Activated CD8-positive, alpha-beta memory T cell treated with anti-CD3 and anti-CD28 coated beads, Interleukin-2, amount 10 ng/mL, durations not matched to agents 7 days and 5 days (primary cell): ENCODE data around the gene TMEM134. TPM values are rescaled to one million over a fixed set of nuclear protein-coding genes. Genes with fewer than 3 reads are reported as not detected.

Experiments
- ATAC-seq: fragments of 150-1000 bp; cut with Tn5 transposase; one replicate; pipeline ENCODE4 v1.10.0; 2021; ENCODE audit warnings: moderate library complexity
- CTCF ChIA-PET: fragments of 350-600 bp; sonication (Branson Sonifier 250); formaldehyde crosslinking; loops from one replicate; lab custom pipeline; 2021; ENCODE audit warnings: antibody characterized with exemption; lab: Charles Lee
- DNase-seq: peaks from one replicate; pipeline ENCODE4 v3.0.0-alpha.2; 2020
- H3K27ac Mint-ChIP-seq: one replicate; pipeline ENCODE4 v1.8.0; 2021; ENCODE audit warnings: mild to moderate bottlenecking, mixed read lengths
- H3K27me3 Mint-ChIP-seq: one replicate; pipeline ENCODE4 v1.8.0; 2021; ENCODE audit warnings: mixed read lengths
- H3K36me3 Mint-ChIP-seq: one replicate; pipeline ENCODE4 v1.8.0; 2021; ENCODE audit warnings: mild to moderate bottlenecking, mixed read lengths
- H3K4me1 Mint-ChIP-seq: one replicate; pipeline ENCODE4 v1.8.0; 2021; ENCODE audit warnings: mixed read lengths
- H3K4me3 Mint-ChIP-seq: one replicate; pipeline ENCODE4 v1.8.0; 2021; ENCODE audit warnings: mild to moderate bottlenecking, moderate library complexity, mixed read lengths
- H3K9me3 Mint-ChIP-seq: one replicate; pipeline ENCODE4 v1.8.0; 2022; ENCODE audit warnings: low read depth, mixed read lengths
- total RNA-seq, 2 experiments: library from RNA; stranded (reverse); gene quantifications; one replicate each; pipeline ENCODE4 v1.2.3, GENCODE V29; 2021

TMEM134 gene
- total RNA-seq, 2 experiments from 2014 or later, result 32.8 to 41.9 TPM

DNA sequence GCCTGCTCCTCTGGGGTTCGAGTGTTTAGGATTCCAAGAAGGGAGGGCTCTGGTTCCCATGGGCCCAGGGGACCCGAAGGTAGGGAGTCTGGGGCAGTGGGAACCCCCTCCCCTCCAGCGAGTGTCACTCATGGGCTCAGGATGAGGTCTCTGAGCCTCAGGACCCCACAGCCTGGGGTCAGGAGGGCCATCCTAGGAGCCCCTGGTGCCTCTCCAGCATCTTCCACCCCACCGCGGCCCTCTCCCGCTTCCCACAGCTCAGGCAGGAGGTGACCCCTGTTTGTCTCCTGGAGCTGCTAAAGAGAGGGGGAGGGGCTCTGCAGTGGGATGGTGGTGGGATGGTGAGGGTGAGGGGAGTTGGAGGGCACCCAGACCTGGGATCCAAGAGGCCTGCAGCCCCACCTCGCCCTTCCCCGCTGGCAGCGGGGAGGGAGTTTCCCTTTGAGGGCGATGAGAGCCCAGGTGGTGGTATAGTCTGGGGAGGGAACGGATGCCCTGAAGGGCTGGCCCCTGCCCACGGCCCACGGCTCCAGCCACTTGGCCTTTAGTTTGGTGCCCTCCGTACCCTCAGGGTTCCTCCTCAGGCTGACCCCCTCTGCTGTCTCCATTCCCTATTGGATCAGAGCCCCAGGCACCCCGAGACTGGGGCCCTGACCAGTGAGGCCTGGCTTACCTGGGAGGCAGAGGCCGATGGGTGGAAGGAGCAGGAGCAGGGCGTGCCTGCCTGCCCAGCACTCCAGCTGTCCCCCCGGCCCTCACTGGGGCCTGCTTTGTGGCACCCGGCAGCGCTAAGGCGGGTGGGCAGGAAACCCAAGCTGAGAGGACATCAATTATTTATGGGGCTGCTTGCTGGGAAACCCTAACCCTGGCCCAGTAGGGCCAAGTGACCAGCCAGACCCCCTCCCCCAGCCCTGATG, 15.0 kb downstream of the TMEM134 start:
- ATAC-seq (no peak), DNase-seq (no peak)
- no peak overlapping the region for H3K4me3 Mint-ChIP-seq
- peaks cover 8% of the 10 kb centered on the region for H3K4me1 Mint-ChIP-seq
- no peaks in the 10 kb centered on the region for H3K36me3 Mint-ChIP-seq
- CTCF ChIA-PET, result no interaction called here
- H3K27ac Mint-ChIP-seq, result no peak overlapping the region
- peaks cover 2% of the 10 kb centered on the region for H3K27me3 Mint-ChIP-seq
- H3K9me3 Mint-ChIP-seq, result no peaks in the 10 kb centered on the region

DNA sequence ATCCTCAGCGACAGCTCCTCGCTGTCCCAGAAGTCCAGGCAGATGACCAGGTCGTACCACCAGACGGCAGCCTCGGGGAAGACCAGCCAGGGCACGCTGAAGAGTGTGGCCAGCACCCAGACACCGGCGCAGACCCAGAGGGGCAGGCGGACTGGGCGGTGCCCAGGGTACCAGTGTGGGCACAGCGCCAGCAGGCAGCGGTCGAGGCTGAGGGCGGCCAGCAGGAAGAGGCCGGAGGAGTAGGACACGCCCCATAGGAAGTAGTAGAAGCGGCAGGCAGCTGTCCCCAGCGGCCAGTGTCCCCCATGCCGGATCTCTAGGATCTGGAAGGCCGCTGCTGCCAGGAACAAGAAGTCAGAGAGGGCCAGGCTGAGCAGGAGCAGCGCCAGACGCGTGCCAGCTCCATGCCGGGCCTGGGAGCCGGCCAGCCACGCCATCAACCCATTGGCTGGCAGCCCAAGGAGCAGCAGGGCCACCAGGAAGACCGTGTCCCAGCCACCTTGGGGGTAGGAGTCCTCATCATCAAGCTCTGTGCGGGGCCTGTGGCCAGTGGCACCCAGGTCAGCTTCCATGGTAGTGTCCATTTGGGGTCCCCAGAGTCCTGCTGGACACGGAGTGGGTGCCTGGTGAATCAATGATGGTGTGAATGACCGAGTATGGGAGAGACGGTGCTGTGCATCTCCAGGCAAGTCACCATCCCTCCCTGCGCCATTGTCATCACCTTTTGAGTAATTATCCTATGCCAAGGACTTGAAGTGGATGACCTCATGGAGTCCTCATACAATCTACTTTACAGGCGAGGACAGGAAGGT, 16.7 kb downstream of the TMEM134 start, which contains the start of gene GPR152:
TSS of gene GPR152 (minus strand) at position 589 of the 812 bp plus-strand sequence. CDS start at position 584, 5 bp downstream.
- H3K36me3 Mint-ChIP-seq, result no peaks in the 10 kb centered on the region
- H3K4me1 Mint-ChIP-seq, result peaks cover 18% of the 10 kb centered on the region
- H3K27me3 Mint-ChIP-seq, result peaks cover 2% of the 10 kb centered on the region
- H3K9me3 Mint-ChIP-seq, result no peaks in the 10 kb centered on the region
- CTCF ChIA-PET, result interaction anchor here (1.0 to 2.1 kb wide), 2 partner anchors 13 to 101 kb away, joined by 3 to 5 read pairs; no protein-coding TSS in a partner anchor
- no peak within 1 kb of the TSS for H3K4me3 Mint-ChIP-seq
- ATAC-seq, result no peak
- no peak within 1 kb of the TSS for H3K27ac Mint-ChIP-seq
- no peak for DNase-seq

GRCh38 chr11:67451658-67451976, 17.4 kb downstream of the TMEM134 start:
- Mint-ChIP-seq H3K4me3 (no peak overlapping the region), H3K4me1 (peaks cover 26% of the 10 kb centered on the region), H3K9me3 (no peaks in the 10 kb centered on the region), H3K36me3 (no peaks in the 10 kb centered on the region), H3K27me3 (peaks cover 2% of the 10 kb centered on the region), H3K27ac (no peak overlapping the region)
- ATAC-seq, result no peak
- no peak for DNase-seq
- CTCF ChIA-PET, result interaction anchor here (0.9 to 2.1 kb wide), 2 partner anchors 50 to 100 kb away, joined by 3 to 5 read pairs; partner anchors contain the start of gene PPP1CA

DNA sequence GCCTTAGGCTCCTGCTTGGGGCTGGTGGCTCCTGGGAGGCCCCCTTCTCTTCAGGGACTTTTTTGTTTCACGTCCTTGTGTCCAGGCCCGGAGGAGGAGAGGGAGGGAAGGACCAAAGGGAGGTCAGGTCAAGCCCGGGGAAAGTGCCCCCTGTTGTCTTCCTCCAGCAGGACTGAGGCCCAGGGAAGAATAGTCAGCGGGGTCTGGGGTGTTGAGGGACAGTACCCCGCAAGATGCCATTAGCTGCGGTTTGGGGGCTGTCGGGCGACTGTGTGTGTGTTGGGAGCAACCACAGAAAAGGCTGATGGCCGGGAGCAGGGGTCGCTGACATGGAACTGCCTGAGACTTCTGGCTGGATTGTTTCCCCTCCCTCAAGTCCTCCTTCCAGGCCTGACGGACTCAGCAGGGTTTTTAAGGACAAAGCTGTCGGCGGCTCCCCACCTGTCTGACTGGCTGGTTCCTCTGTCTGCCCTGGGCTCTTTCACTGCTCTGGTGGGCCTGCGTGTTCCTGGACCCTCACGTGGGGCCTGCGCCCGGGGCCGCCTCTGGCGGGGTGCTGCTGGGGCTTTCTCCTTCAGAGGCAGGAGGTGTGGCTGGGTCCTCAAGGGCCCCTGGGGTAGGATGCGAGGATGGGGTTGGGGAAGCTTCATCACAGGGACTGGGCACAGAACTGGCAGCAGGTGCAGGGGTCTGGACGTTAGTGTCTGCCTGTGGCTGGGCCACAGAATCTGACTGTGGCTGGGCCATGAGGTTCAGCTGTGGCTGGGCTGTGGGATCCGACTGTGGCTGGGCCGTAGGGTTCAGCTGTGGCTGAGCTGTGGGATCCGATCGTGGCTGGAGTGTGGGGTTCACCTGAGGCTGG, 18.0 kb downstream of the TMEM134 start:
- Mint-ChIP-seq H3K4me3 (no peak overlapping the region), H3K4me1 (peaks cover 32% of the 10 kb centered on the region), H3K27ac (no peak overlapping the region), H3K36me3 (no peaks in the 10 kb centered on the region), H3K27me3 (peaks cover 2% of the 10 kb centered on the region), H3K9me3 (no peaks in the 10 kb centered on the region)
- ATAC-seq (no peak), DNase-seq (no peak)
- CTCF ChIA-PET, result interaction anchor here (0.9 to 2.1 kb wide), 2 partner anchors 50 to 99 kb away, joined by 3 to 5 read pairs; partner anchors contain the start of gene PPP1CA

DNA sequence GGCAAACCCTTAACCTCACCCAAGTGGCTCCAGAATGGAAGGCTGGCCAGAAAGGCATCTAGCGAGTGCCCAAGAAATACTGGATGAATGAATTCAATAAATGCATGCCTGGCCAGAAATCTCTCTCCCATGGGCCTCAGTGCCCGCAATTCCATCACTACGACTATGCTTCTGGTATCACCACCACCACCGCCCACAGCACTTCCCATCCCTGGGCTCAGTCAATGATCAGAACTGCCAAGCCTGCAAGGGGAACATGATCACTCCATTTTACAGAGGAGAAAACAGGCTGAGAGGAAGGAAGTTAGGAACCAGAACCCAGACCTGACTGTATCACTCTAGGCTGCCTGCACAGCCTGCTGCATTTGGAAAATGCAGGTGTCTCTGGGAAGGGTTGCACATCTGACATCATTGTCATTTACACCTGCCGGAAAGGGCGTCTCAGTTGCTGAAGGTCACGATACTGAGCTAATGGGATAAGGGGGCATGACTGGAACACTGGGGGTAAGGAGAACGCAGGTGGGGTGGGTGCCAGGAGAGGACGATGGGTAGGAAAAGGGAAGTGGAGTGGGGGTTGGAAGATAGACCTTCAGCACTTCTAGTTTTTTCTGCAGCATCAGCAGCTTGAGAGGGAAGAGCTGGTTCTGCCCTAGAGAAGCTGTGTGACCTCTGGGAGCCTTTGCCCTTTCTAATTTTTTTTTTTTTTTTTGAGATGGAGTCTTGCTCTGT, 19.8 kb downstream of the TMEM134 start:
- Mint-ChIP-seq H3K4me3 (no peak overlapping the region), H3K27me3 (peaks cover 2% of the 10 kb centered on the region), H3K27ac (no peak overlapping the region), H3K9me3 (no peaks in the 10 kb centered on the region), H3K4me1 (peaks cover 49% of the 10 kb centered on the region), H3K36me3 (no peaks in the 10 kb centered on the region)
- DNase-seq (no peak), ATAC-seq (no peak)
- CTCF ChIA-PET, result interaction anchor here (1.4 kb wide), 1 partner anchor 12 kb away, joined by 6 read pairs; the partner anchor contains the start of gene PTPRCAP

DNA sequence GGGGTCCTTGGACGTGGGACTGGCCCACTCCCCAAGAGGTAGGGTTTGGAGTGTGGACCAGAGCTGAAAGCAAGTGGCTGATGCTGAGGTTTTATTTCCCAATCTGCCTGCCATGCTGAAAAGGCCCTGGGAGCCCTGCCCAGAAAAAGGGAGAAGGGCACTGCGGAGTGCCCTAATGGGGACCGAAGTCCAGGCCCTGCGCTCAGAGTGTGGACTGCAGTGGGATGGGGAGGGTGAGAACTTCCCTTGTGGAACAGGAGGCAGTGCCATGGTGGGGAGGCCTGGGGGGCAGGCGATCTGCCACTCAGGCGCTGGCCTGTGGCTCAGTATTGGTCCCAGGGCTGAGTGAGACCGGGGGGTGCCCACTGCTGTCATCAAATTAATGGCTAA, 20.8 kb downstream of the TMEM134 start:
- Mint-ChIP-seq H3K4me1 (peaks cover 55% of the 10 kb centered on the region), H3K9me3 (no peaks in the 10 kb centered on the region), H3K27me3 (peaks cover 2% of the 10 kb centered on the region), H3K27ac (no peak overlapping the region), H3K36me3 (no peaks in the 10 kb centered on the region), H3K4me3 (no peak overlapping the region)
- ATAC-seq (no peak), DNase-seq (no peak)
- CTCF ChIA-PET, result interaction anchor here (0.6 kb wide), 1 partner anchor 1615 kb away, joined by 3 read pairs; no protein-coding TSS in a partner anchor

GRCh38 chr11:67445515-67445914, 23.5 kb downstream of the TMEM134 start:
- Mint-ChIP-seq H3K9me3 (no peaks in the 10 kb centered on the region), H3K27ac (peak overlapping the region; percentile 79), H3K4me3 (peak overlapping the region; percentile 5), H3K36me3 (no peaks in the 10 kb centered on the region), H3K4me1 (peaks cover 69% of the 10 kb centered on the region), H3K27me3 (peaks cover 2% of the 10 kb centered on the region)
- no peak for DNase-seq
- no peak for ATAC-seq
- CTCF ChIA-PET, result no interaction called here

DNA sequence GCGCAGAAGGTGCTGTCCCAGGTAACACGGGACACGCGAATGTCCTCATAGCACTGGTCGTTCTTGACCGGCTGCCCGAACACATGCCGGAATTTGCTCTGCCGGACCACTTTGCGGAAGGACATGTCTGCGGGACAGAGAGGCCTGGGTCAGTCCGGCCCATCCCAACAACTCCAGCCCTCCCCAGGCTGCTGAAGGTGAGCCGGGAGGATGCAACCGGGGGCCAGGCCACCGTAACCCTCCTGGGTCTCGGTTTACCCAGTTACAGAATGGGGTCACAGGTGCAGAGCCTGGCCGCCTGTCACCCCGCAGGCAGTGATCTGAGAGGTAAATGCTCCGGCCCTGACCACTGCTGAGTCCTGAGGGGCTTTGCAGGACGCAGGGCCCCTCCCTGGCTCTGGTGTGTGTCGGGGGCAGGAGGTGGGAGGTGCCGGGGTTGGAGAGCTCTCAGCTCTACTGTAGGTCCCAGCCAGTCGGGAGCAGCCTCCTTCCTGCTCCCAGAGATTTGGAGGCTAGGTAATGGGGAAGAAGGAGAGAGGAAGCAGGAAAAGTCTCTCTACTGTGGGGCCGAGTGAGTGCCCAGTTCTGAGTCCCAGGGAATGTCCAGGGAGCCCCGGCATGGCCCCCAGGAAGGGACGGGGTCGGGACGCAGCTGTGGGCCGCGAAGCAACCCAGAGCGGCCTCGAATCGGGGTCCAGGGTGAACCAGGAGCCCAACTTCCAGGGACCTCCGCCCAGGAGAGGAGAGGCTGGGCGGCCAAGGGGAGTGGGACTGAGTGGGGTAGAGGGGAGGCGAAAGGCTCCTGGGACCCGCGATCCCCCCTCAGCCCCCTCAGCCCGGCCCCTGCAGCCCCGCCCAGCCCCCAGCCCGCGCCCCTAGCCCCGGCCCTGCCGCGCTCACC, 26.3 kb downstream of the TMEM134 start:
- H3K27ac Mint-ChIP-seq, result peak overlapping the region; percentile 56
- DNase-seq, result no peak
- H3K27me3 Mint-ChIP-seq, result no peaks in the 10 kb centered on the region
- ATAC-seq, result no peak
- CTCF ChIA-PET, result interaction anchor here (1.6 kb wide), 1 partner anchor 25 kb away, joined by 5 read pairs; no protein-coding TSS in a partner anchor
- H3K9me3 Mint-ChIP-seq, result no peaks in the 10 kb centered on the region
- H3K36me3 Mint-ChIP-seq, result peaks cover 1% of the 10 kb centered on the region
- peak overlapping the region; percentile 30 for H3K4me3 Mint-ChIP-seq
- peaks cover 76% of the 10 kb centered on the region for H3K4me1 Mint-ChIP-seq

GRCh38 chr11:67441731-67442351, 27.2 kb downstream of the TMEM134 start:
- DNase-seq (no peak), ATAC-seq (no peak)
- Mint-ChIP-seq H3K4me3 (no peak overlapping the region), H3K36me3 (peaks cover 7% of the 10 kb centered on the region), H3K27me3 (no peaks in the 10 kb centered on the region), H3K9me3 (no peaks in the 10 kb centered on the region), H3K4me1 (peaks cover 69% of the 10 kb centered on the region), H3K27ac (peak overlapping the region; percentile 56)
- CTCF ChIA-PET, result interaction anchor here (0.6 to 1.9 kb wide), 2 partner anchors 13 to 40 kb away, joined by 3 to 8 read pairs; partner anchors contain the start of gene PPP1CA

DNA sequence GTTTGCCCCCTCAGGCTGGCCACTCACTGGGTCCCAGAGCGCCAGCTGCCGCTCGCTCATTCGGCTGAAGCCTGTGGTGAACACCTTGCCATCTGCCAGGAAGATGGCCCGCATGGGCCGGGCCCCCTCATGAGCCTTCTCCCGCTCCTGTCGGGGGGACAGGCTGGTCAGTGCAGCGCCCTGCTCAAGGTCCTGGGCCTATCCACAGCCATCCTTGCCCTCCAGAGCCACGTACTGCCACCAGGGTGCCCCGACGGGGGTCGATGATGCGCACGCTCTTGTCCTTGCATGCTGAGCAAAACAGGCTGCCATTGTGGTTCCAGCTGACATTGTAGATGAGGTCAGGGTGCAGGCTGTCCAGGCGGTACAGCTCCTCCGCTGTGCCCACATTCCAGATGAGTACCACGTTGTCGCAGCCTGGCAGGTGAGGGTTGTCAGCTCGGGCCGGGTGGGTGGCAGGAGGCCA, 27.9 kb downstream of the TMEM134 start:
- H3K9me3 Mint-ChIP-seq, result no peaks in the 10 kb centered on the region
- CTCF ChIA-PET, result interaction anchor here (0.6 to 1.9 kb wide), 2 partner anchors 12 to 40 kb away, joined by 3 to 8 read pairs; partner anchors contain the start of gene PPP1CA
- peaks cover 61% of the 10 kb centered on the region for H3K4me1 Mint-ChIP-seq
- DNase-seq (no peak), ATAC-seq (no peak)
- H3K36me3 Mint-ChIP-seq, result peaks cover 13% of the 10 kb centered on the region
- no peaks in the 10 kb centered on the region for H3K27me3 Mint-ChIP-seq
- peak overlapping the region; percentile 29 for H3K27ac Mint-ChIP-seq
- peak overlapping the region; percentile 8 for H3K4me3 Mint-ChIP-seq
